ENCODE data around the gene B3GAT2. TPM values are rescaled to one million over a fixed set of nuclear protein-coding genes. Genes with fewer than 3 reads are reported as not detected.

B3GAT2 gene
- total RNA-seq: under 1 TPM in 1 of 7 donors, not detected in 6; 0.06 TPM
- under 1 TPM; 0.03 to 0.09 (median 0.04) TPM for polyA plus RNA-seq
- long read RNA-seq, donor 1: 0 reads
- long read RNA-seq, donor 2: 0 reads

DNA sequence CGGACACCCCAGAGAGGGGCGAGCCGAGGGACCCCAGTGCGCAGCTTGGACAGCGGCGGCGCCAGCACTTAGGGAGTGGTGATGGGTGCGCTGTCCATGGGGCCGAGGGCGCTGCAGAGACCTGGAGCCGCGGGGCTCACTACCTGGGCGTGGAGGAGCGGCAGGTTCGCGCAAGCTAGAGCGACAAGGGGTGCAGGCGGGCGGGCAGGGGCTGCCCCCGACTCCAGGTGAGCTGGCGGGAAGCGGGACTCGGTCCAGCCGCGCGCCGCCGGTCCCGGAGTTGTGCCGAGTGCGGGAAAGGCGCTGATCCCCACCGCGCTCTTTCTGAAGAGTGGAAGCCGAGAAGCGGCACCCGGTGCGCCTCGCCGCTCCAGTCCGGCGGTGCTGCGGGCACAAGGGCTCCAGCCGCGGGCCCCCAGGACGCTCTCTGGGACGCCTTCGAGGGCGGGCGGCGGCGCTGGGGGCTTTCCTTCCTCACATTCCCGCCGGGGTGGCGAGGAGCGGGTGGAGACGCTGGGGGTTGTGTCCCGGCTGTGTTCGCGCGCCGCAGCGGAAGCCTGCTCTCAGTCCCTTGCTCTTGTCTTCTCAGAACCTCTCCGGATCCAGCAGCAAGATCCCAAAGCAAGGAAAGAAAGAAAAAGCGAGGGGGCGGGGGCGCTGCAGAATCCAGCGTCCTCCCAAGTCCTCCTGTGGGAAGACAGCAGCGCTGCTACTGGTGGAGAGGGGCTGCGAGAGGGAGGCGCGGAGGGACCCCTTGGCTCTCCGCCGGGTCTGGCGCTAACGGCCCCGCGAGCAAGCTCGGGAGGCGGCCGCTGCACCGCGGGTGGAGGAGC, at the start of gene B3GAT2:
Gene B3GAT2, minus strand, starts transcription at position 610 of the 833 bp plus-strand sequence. CDS start 631 bp downstream, outside the sequence.
- H3K36me3 ChIP-seq: no peaks in the 10 kb centered on the region
- no peak for TF ChIP-seq POLR2A (IDR thresholded peaks at IDR 0.05)
- TF ChIP-seq CTCF (IDR thresholded peaks at IDR 0.05 in 8 of 11, conservative IDR thresholded peaks at IDR 0.05 in 3 of 11): no peak
- TF ChIP-seq POLR2AphosphoS5 (IDR thresholded peaks at IDR 0.05): no peak
- H3K4me3 ChIP-seq: peak within 1 kb of the TSS; percentile 45 to 77 (median 54)
- DNase-seq: peak; percentile 80
- peaks cover 14 to 30% (median 26%) of the 10 kb centered on the region in 6 donors for H3K4me1 ChIP-seq
- H3K27ac ChIP-seq: no peak within 1 kb of the TSS
- H3K27me3 ChIP-seq (replicated peaks in 1 of 7): peaks cover 7 to 55% (median 46%) of the 10 kb centered on the region in 7 donors
- 1 to 2% (median 1%) methylated on average over 27 to 83 of the region's 83 CpGs for WGBS, 5 donors
- intact Hi-C loops (cut with DNase I; ENCODE audit: low total_unique reads): no loop called here
- H3K9me3 ChIP-seq: no peaks in the 10 kb centered on the region

- intact Hi-C loops (cut with DNase I; ENCODE audit: low total_unique reads): no loop called here
- Histone ChIP-seq H3K9me3 (peaks cover 0 to under 1% (median 0%) of the 10 kb centered on the region in 8 donors), H3K27me3 (replicated peaks in 1 of 7) (peaks cover 0 to 15% (median 0%) of the 10 kb centered on the region in 7 donors), H3K4me3 (no peak overlapping the region), H3K27ac (no peak overlapping the region), H3K36me3 (no peaks in the 10 kb centered on the region), H3K4me1 (no peaks in the 10 kb centered on the region)
- no peak for DNase-seq
- 23 to 45% (median 39%) methylated on average over 3 to 4 of the region's 4 CpGs; no CpG with 5 or more reads in 1 of the 5 donors for WGBS, 5 donors
- TF ChIP-seq CTCF (IDR thresholded peaks at IDR 0.05 in 8 of 11, conservative IDR thresholded peaks at IDR 0.05 in 3 of 11) (no peak), POLR2A (IDR thresholded peaks at IDR 0.05) (no peak), POLR2AphosphoS5 (IDR thresholded peaks at IDR 0.05) (no peak)
Measured at GRCh38 chr6:70998148-70998547, 41.3 kb upstream of the B3GAT2 start.

DNA sequence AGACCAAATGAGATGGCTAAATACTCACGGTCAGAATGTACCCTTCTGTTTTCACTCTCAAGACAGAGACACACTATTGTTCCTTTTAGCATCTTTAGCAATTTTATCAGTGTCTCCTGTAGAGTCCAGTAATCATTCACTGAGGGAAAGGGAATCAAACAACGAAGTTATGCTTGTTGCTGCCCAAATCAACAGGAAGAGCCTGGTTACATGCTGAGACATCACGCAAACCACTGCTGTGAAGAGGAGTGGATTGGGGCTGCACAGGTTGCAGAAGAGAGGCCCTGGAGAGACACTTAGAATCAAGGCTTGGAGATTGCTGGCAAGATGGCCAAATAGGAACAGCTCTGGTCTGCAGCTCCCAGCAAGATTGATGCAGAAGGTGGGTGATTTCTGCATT, 40.5 kb upstream of the B3GAT2 start:
- 74 to 81% (median 78%) methylated on average over 3 of the region's 3 CpGs for WGBS, 5 donors
- Histone ChIP-seq H3K27me3 (replicated peaks in 1 of 7) (peaks cover 0 to 15% (median 0%) of the 10 kb centered on the region in 7 donors), H3K27ac (no peak overlapping the region), H3K4me3 (no peak overlapping the region), H3K9me3 (no peaks in the 10 kb centered on the region), H3K36me3 (no peaks in the 10 kb centered on the region), H3K4me1 (no peaks in the 10 kb centered on the region)
- no peak for TF ChIP-seq CTCF (IDR thresholded peaks at IDR 0.05 in 8 of 11, conservative IDR thresholded peaks at IDR 0.05 in 3 of 11)
- TF ChIP-seq POLR2AphosphoS5 (IDR thresholded peaks at IDR 0.05): no peak
- TF ChIP-seq POLR2A (IDR thresholded peaks at IDR 0.05): no peak
- intact Hi-C loops (cut with DNase I; ENCODE audit: low total_unique reads): no loop called here
- DNase-seq: no peak

- DNase-seq: no peak
- Histone ChIP-seq H3K27me3 (replicated peaks in 1 of 7) (peaks cover 0 to 15% (median 0%) of the 10 kb centered on the region in 7 donors), H3K9me3 (no peaks in the 10 kb centered on the region), H3K4me3 (no peak overlapping the region), H3K27ac (no peak overlapping the region), H3K36me3 (no peaks in the 10 kb centered on the region), H3K4me1 (no peaks in the 10 kb centered on the region)
- no peak for TF ChIP-seq POLR2AphosphoS5 (IDR thresholded peaks at IDR 0.05)
- TF ChIP-seq POLR2A (IDR thresholded peaks at IDR 0.05): no peak
- no peak for TF ChIP-seq CTCF (IDR thresholded peaks at IDR 0.05 in 8 of 11, conservative IDR thresholded peaks at IDR 0.05 in 3 of 11)
- intact Hi-C loops (cut with DNase I; ENCODE audit: low total_unique reads): no loop called here
- WGBS, 5 donors: 58 to 89% (median 78%) methylated on average over 1 of the region's 1 CpG
Measured at GRCh38 chr6:70996106-70996505, 39.2 kb upstream of the B3GAT2 start.

Data from spleen (tissue), 13 donors.